Osteocyte (in vitro differentiated cells): ENCODE data around the gene BMP2K. TPM values are rescaled to one million over a fixed set of nuclear protein-coding genes. Genes with fewer than 3 reads are reported as not detected.

Source experiments
- DNase-seq: peaks from one replicate; pipeline ENCODE4 v3.0.0; 2021; ENCODE audit warnings: mixed read lengths; ENCODE audit not compliant: unreplicated experiment; ENCODE audit errors: extremely low spot score
- H3K27ac Mint-ChIP-seq: one replicate; pipeline ENCODE4 v1.8.0; 2021; ENCODE audit warnings: mild to moderate bottlenecking, mixed read lengths; ENCODE audit not compliant: unreplicated experiment
- H3K27me3 Mint-ChIP-seq: one replicate; pipeline ENCODE4 v1.8.0; 2021; ENCODE audit warnings: mixed read lengths; ENCODE audit not compliant: unreplicated experiment
- H3K36me3 Mint-ChIP-seq: one replicate; pipeline ENCODE4 v1.8.0; 2021; ENCODE audit warnings: mixed read lengths; ENCODE audit not compliant: unreplicated experiment
- H3K4me1 Mint-ChIP-seq: one replicate; pipeline ENCODE4 v1.8.0; 2021; ENCODE audit warnings: mixed read lengths; ENCODE audit not compliant: unreplicated experiment
- H3K4me3 Mint-ChIP-seq: one replicate; pipeline ENCODE4 v1.8.0; 2021; ENCODE audit warnings: mild to moderate bottlenecking, moderate library complexity, mixed read lengths; ENCODE audit not compliant: unreplicated experiment
- H3K9me3 Mint-ChIP-seq: one replicate; pipeline ENCODE4 v1.8.0; 2021; ENCODE audit warnings: mixed read lengths; ENCODE audit not compliant: unreplicated experiment
- CTCF ChIP-seq: fragments of 200-600 bp; sonication (generic); IDR thresholded peaks from 2 replicates; pipeline ENCODE4 v1.5.0; 2021; ENCODE audit warnings: antibody characterized with exemption, mild to moderate bottlenecking, moderate library complexity
- total RNA-seq: library from RNA; stranded (reverse); gene quantifications from 2 replicates; pipeline ENCODE4 v1.2.1, GENCODE V29; 2021

BMP2K gene
- total RNA-seq, 1 donor from 2014 or later: 19.5 TPM

DNA sequence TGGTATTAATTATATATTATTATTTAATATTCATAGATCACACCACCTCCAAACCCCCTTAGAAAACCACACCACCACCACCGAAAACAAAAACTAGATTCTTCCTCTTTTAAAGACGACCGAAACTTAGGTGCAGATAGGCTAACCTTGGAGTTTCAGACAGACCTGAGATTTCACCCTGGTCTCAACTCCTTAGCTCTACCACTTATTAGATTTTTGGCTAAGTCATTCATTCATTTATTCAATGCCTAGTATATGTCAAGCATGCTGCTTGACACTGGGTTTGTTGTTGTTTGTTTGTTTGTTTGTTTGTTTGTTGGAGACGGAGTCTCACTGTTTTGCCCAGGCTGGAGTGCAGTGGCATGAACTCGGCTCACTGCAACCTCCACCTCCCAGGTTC lies 9.5 kb upstream of the BMP2K start:
- H3K4me3 Mint-ChIP-seq: no peak overlapping the region
- H3K27me3 Mint-ChIP-seq: no peaks in the 10 kb centered on the region
- H3K4me1 Mint-ChIP-seq: peaks cover 4% of the 10 kb centered on the region
- no peaks in the 10 kb centered on the region for H3K9me3 Mint-ChIP-seq
- TF ChIP-seq CTCF: no peak
- no peak overlapping the region for H3K27ac Mint-ChIP-seq
- H3K36me3 Mint-ChIP-seq: no peaks in the 10 kb centered on the region
- no peak for DNase-seq

DNA sequence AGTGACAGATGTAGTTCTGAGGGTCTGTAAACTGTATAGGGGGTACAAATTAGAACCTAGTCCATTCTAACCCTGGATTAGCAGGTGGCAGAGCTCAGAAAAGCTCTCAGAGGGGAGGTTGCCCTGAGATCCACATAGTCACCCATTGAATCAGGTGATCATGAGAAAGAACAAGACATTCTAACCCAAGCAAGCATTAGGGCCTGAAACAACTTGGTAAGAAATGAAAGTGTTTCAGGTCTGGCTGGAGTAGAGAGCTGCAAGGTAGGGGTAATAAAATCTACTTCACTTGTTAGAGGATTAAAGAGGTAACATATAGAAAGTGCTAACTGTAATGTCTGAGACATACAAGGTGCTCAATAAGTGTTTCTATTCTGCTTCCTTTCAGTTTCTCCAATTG lies 8.8 kb upstream of the BMP2K start:
- TF ChIP-seq CTCF: no peak

DNA sequence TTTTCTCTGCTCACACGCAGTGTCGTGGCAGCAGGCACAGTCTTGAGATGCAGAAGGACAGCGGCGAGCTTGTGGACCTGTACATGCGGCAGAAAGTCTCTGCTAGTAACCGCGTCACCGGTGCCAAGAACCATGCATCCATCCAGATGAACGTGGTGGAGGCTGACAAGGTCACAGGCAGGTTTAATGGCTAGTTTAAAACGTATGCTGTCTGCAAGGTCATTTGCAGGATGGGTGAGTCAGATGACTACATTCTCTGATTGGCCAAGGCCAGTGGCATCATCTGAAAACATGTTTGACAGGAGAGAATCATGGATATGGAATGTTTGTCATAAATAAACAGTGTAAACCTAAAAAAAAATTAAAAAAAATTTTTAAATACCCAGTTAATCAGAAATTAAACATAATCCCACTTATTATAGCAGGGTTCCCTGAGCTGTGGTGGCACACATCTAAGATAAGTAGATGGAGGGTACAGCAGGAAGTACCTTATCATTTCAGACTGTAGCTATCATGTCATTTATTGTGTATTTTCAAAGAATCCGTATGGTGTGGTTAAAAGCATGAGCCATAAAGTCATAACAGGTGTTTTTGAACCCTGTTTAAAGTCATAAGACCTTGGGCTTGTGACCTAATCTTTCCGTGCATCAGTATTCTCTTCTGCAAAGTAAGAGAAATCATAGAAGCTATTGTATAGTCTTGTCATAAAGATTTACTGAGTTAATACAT lies 7.5 kb upstream of the BMP2K start:
- H3K4me1 Mint-ChIP-seq: peaks cover 4% of the 10 kb centered on the region
- no peak overlapping the region for H3K4me3 Mint-ChIP-seq
- no peaks in the 10 kb centered on the region for H3K9me3 Mint-ChIP-seq
- H3K27me3 Mint-ChIP-seq: no peaks in the 10 kb centered on the region
- H3K27ac Mint-ChIP-seq: no peak overlapping the region
- DNase-seq: no peak
- TF ChIP-seq CTCF: no peak
- H3K36me3 Mint-ChIP-seq: no peaks in the 10 kb centered on the region

More for the DNA sequence above, 8.8 kb upstream of the BMP2K start:
- H3K9me3 Mint-ChIP-seq: no peaks in the 10 kb centered on the region
- H3K4me1 Mint-ChIP-seq: peaks cover 4% of the 10 kb centered on the region
- no peak for DNase-seq
- H3K27me3 Mint-ChIP-seq: no peaks in the 10 kb centered on the region
- H3K4me3 Mint-ChIP-seq: no peak overlapping the region
- no peaks in the 10 kb centered on the region for H3K36me3 Mint-ChIP-seq
- H3K27ac Mint-ChIP-seq: no peak overlapping the region

DNA sequence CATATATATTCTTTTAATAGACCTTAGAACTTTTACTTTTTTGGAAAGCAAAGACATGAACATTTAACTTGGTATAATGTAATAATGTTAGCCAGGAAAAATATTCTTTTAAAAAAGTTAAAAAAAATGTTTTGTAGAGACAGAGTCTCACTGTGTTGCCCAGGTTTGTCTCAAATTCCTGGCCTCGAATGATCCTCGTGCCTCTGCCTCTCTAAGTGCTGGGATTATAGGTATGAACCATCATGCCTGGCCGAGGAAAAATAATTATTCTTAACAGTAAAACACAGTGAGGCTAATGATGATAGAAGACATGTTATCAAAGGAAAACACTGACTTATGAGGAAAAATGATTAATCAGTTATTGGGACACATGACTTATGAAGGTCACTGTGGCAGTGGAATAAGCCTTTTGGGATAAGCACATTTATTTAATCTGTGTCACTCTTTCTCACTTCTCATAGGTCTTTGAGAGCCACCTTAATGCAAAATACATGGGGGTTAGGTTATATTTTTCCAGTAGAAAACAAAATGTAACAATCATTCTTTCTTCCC lies 6.0 kb upstream of the BMP2K start:
- no peak for DNase-seq
- H3K4me1 Mint-ChIP-seq: peaks cover 13% of the 10 kb centered on the region
- H3K27me3 Mint-ChIP-seq: no peaks in the 10 kb centered on the region
- no peak overlapping the region for H3K27ac Mint-ChIP-seq
- H3K36me3 Mint-ChIP-seq: no peaks in the 10 kb centered on the region
- TF ChIP-seq CTCF: no peak
- H3K9me3 Mint-ChIP-seq: no peaks in the 10 kb centered on the region
- H3K4me3 Mint-ChIP-seq: no peak overlapping the region

GRCh38 chr4:78772526-78773091 lies 3.5 kb upstream of the BMP2K start:
- DNase-seq: no peak
- Mint-ChIP-seq H3K4me1 (peaks cover 14% of the 10 kb centered on the region), H3K9me3 (no peaks in the 10 kb centered on the region), H3K27me3 (no peaks in the 10 kb centered on the region), H3K4me3 (no peak overlapping the region), H3K27ac (no peak overlapping the region), H3K36me3 (no peaks in the 10 kb centered on the region)
- TF ChIP-seq CTCF: no peak
